IPS-11a (cell line): ENCODE results near the gene DHX32.

ENCODE experiments used
- H3K4me3 ChIP-seq: one replicate; pipeline ENCODE4 v1.5.1; 2013; ENCODE audit warnings: low read depth, low read length, control low read depth

DHX32 gene

DNA sequence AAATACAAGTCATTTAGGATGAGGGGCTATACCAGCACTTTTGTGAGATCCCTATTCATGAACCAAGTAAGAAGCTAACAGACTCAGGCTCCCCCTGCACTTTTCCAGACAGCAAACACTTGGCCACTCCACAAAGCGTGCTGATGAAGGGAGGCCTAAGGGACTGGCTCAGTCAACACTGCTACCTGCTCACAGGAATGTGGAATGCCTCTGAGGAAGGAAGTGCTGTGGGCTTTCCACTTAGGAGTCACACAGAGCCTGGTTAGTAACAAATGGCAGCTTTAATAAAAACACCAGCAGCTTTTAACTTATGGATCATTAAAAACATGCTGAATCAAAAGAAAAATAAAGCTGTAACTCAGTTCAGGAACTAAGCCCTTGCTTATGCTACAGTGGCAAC is 73.0 kb downstream of the DHX32 start:
- no peak overlapping the region for H3K4me3 ChIP-seq

DNA sequence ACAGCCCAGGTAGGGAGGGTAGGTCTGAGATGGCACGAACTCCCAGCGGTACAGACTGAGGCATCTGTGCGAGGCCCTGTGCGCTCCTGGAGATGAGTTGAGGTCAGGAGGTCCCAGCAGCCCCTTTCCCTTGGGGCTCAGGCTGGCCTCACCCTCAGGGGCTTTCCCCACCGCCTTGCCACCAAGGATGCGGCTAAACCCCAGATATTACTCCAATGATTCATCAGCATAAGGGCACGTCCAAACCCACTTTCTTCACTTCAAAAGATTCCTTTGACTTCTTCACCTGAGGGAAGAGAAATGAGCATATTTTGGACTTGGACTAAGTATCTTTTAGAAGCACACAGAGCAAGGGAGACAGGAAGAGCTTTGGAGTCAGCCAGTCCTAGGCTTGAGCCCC is 78.4 kb downstream of the DHX32 start:
- no peak overlapping the region for H3K4me3 ChIP-seq

DNA sequence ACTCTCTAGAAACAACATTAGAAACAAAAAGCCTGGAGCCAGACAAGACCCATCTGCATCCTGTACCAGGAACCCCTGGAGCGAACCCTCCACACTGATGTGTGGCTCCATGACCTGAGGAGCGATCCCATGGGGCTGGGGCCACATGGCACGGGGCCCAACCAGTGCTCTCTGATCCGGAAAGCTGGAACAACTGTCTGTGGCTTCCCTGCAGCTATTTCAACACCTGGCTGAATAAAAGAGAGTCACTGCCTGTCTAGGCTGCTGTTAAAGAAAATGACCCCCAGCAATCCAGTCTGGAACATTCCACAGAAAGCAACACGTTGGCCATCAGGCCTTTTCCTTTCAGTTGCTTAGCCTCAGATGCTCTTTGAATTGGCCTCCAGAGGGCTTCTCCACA is 79.0 kb downstream of the DHX32 start:
- H3K4me3 ChIP-seq, result no peak overlapping the region

DNA sequence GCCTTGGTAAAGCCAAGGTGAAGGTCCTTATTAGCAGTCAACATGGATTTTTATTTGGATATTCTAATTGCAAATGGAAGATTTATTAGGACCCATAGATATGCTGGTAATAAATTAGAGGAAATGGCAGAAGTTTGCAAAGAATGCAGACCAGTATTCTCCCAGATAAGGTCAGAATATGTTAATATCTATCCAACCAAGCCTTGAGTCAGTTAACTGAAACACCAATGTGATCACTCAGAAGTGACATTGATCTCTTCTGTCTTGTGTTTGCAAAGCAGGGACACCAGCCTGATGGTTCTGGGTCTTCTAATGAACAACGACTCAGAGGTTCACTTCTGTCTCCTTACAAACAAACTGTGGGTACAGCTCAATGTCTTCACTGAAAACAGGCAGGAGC is 79.5 kb downstream of the DHX32 start:
- no peak overlapping the region for H3K4me3 ChIP-seq

DNA sequence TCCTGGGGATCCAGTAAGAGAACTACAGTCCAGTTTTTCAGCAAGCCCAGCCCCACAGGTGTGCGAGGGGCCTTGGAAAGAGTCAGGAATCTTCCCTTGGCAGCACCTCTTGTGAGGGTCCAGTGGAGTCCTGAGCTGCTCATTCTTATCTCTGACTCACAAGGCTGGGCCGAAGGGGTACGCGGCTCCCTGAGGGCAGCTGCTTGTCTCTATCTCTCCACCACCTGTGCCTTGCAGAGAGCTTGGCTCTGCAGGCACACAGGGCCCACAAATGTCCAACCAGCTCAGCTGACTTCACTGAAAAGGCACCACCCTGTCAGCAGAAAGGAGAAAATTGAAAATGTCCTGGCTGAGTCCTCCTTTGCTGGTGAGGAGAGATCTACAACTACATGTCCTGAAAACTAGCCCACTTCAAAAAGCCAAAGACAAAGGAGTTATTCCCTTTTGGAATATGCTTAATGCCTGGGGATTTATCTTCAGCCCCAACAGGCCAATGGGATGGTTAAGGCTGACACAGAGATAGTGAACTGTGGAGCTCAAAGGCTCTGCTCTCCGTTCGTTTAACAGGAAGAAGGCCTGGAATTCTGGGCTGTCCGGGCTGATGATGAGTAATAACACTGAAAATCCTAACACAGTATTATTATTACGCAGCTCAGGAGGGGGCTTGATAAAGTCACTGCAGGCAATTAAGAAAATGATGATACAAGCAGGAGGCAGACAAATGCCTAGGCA is 81.5 kb downstream of the DHX32 start:
- no peak overlapping the region for H3K4me3 ChIP-seq

DNA sequence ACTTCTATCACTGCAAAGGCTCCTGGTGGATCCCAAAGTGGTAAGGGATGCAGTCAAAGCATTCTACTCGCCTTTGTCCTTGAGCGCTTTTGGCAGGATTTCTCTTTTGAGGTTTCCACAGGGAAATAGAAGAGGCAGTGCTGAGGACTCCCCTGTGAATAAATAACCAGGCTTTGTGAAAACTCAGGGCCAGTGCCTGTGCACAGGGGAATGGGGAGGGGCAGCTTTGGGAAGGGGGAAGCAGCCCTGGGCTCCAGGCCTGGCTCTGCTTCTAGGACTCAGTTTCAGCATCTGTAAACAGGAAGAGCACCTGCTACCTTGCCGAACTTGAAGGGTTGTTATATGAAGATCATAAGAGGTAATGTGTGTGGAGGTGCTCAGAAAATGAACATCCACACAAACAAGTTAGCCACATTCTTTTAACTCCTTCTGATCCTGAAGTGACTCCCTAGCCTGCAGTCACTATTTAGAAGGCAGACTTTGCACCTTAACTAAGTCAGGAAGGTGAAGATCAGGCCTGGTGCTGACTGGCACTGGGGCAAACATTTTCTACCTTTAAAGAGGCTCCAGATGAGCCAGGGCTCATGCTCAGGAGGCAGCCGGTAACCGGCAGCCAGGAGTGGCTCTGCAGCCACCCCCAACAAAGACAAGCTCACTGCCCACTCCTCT is 83.0 kb downstream of the DHX32 start:
- no peak overlapping the region for H3K4me3 ChIP-seq

- no peak overlapping the region for H3K4me3 ChIP-seq
Measured at GRCh38 chr10:125797424-125797823, 83.7 kb downstream of the DHX32 start.

DNA sequence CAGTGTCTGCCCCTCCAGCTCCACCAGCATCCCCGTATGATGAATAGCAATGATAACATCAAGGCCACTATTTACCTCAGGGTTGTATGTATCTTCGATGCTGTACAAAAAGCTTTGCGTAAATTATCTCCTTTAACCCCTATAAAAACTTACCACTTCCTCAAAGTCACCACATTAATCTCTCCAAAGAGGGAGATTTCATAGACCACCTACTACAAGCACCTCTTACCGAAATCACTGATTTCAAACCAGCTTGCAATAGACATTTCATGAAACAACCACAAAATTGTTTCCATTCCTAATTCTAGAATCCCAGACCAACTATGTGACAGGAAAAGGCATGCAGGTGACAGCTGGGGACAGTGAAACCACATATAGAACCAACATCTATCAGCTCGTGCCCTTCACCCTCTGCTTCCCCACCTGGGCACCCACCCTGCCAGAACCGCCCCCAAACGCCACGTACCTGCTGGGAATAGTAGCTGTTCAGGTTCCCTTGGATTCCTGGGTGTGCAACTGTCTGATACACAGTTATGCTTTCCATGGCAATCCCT is 85.4 kb downstream of the DHX32 start:
- H3K4me3 ChIP-seq, result no peak overlapping the region

DNA sequence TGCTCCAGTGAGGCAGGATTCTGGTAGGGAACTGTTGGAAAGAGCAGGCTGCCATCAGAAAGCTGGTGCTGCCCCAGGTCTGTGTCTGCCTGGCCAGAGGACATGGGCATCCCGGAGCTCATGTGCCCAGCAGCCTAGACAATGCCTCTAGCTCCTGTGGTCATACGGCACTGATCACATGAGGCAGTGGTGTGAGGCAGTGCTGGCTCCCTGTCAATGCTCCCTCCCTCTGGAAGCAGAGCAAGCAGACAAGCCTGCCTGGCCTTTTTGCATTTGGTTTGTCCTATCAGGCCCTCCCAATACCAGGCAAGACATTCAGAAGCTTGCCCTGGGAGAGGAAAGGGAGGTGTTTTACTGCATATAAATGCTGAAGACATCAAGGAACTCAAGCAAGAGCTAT is 86.0 kb downstream of the DHX32 start:
- no peak overlapping the region for H3K4me3 ChIP-seq

- no peak overlapping the region for H3K4me3 ChIP-seq
Measured at GRCh38 chr10:125792342-125793300, 88.5 kb downstream of the DHX32 start.

- H3K4me3 ChIP-seq, result no peak overlapping the region
Measured at GRCh38 chr10:125788156-125789034, 92.7 kb downstream of the DHX32 start.
